Activated CD8-positive, alpha-beta memory T cell treated with anti-CD3 and anti-CD28 coated beads for 48 hours (primary cell): ENCODE measurements around the gene BMP8A.
"Not testable (repeated sequence)": the region's sequence is repeated elsewhere in the genome, so short reads cannot be mapped to it uniquely, and the experiment has no call there.

Source experiments
- DNase-seq, 3 experiments: peaks; one replicate each; pipeline ENCODE4 v3.0.0-alpha.2; 2020; ENCODE audit warnings: low read depth in 2 of 3, low spot score in 2 of 3

The BMP8A gene

GRCh38 chr1:39525366-39526165 lies 34.1 kb downstream of the BMP8A start:
- DNase-seq = no peak

- no peak for DNase-seq
Measured at GRCh38 chr1:39526466-39527189, 35.2 kb downstream of the BMP8A start.

GRCh38 chr1:39527190-39527579 lies 35.7 kb downstream of the BMP8A start:
- DNase-seq = not testable (repeated sequence)

GRCh38 chr1:39528082-39528481 lies 36.6 kb downstream of the BMP8A start:
- no peak for DNase-seq

- DNase-seq = no peak
Measured at GRCh38 chr1:39529901-39530535, 38.6 kb downstream of the BMP8A start.

- no peak for DNase-seq
Measured at GRCh38 chr1:39531526-39531925, 40.1 kb downstream of the BMP8A start.

GRCh38 chr1:39533442-39533841 lies 42.0 kb downstream of the BMP8A start:
- no peak for DNase-seq

GRCh38 chr1:39538531-39539251 lies 47.3 kb downstream of the BMP8A start:
- DNase-seq = no peak

GRCh38 chr1:39539252-39539790 lies 47.9 kb downstream of the BMP8A start:
- DNase-seq = no peak

- no peak for DNase-seq
Measured at GRCh38 chr1:39540504-39541031, 49.1 kb downstream of the BMP8A start.

- no peak for DNase-seq
Measured at GRCh38 chr1:39542924-39543323, 51.5 kb downstream of the BMP8A start.

- no peak for DNase-seq
Measured at GRCh38 chr1:39544327-39544726, 52.9 kb downstream of the BMP8A start.

- no peak for DNase-seq
Measured at GRCh38 chr1:39545531-39545930, 54.1 kb downstream of the BMP8A start.

GRCh38 chr1:39554277-39554676 lies 62.8 kb downstream of the BMP8A start:
- DNase-seq = no peak

- DNase-seq = no peak
Measured at GRCh38 chr1:39561279-39561678, 69.8 kb downstream of the BMP8A start.

GRCh38 chr1:39562886-39563285 lies 71.5 kb downstream of the BMP8A start:
- no peak for DNase-seq

GRCh38 chr1:39563669-39564068 lies 72.2 kb downstream of the BMP8A start:
- no peak for DNase-seq

- DNase-seq = no peak
Measured at GRCh38 chr1:39564340-39564739, 72.9 kb downstream of the BMP8A start.

GRCh38 chr1:39564941-39565340 lies 73.5 kb downstream of the BMP8A start:
- DNase-seq = no peak

GRCh38 chr1:39566441-39567137 lies 75.2 kb downstream of the BMP8A start:
- no peak for DNase-seq
